CD14-positive monocyte (primary cell): ENCODE data around the gene SMNDC1. TPM values are rescaled to one million over a fixed set of nuclear protein-coding genes. Genes with fewer than 3 reads are reported as not detected.

Experiments used
- DNase-seq, 3 donors: peaks; one replicate each; pipeline ENCODE4 v3.0.0-alpha.2; 2011 to 2022
- H2AFZ ChIP-seq: 2 replicates; pipeline ENCODE4 v1.6.0; 2012; ENCODE audit warnings: mild to moderate bottlenecking, low read depth, low read length, inconsistent platforms; ENCODE audit not compliant: insufficient read depth, poor library complexity, severe bottlenecking
- H3K27ac ChIP-seq, 2 donors: 1 replicate in 1 of 2; 2 replicates in 1 of 2; pipeline ENCODE4 v1.5.1; 2012 to 2013; ENCODE audit warnings: low read length in 2 of 2, control low read depth in 1 of 2, inconsistent platforms in 1 of 2, low read depth in 1 of 2, mild to moderate bottlenecking in 1 of 2
- H3K27me3 ChIP-seq, 2 donors: one replicate each; pipeline versions ENCODE4 v1.6.0 to v1.6.1; 2011 to 2013; ENCODE audit warnings: low read length in 2 of 2; ENCODE audit not compliant: control insufficient read depth in 2 of 2, insufficient read depth in 2 of 2
- H3K36me3 ChIP-seq, 2 donors: replicated peaks in 1 of 2; 1 replicate in 1 of 2; 2 replicates in 1 of 2; pipeline versions ENCODE4 v1.5.1 to v1.6.1; 2012 to 2013; ENCODE audit warnings: low read length in 2 of 2, control low read depth in 1 of 2, inconsistent platforms in 1 of 2, mild to moderate bottlenecking in 1 of 2; ENCODE audit not compliant: insufficient read depth in 2 of 2, control insufficient read depth in 1 of 2
- H3K4me1 ChIP-seq, 2 donors: 1 replicate in 1 of 2; 2 replicates in 1 of 2; pipeline versions ENCODE4 v1.5.1 to v1.6.1; 2012 to 2013; ENCODE audit warnings: low read length in 2 of 2, control low read depth in 1 of 2, inconsistent platforms in 1 of 2, mild to moderate bottlenecking in 1 of 2, moderate library complexity in 1 of 2; ENCODE audit not compliant: insufficient read depth in 2 of 2, control insufficient read depth in 1 of 2
- H3K4me2 ChIP-seq: replicated peaks from 2 replicates; pipeline ENCODE3; 2012; ENCODE audit warnings: low read length, moderate library complexity, mild to moderate bottlenecking; ENCODE audit not compliant: poor library complexity, severe bottlenecking; ENCODE audit errors: extremely low read depth
- H3K4me3 ChIP-seq, 3 experiments: fragments of 200-600 bp in 1 of 3; sonication (generic) in 1 of 3; replicated peaks in 1 of 3; 1 replicate in 2 of 3; 2 replicates in 1 of 3; pipeline ENCODE4 v1.5.1; 2011 to 2013; ENCODE audit warnings: low read length in 3 of 3, mild to moderate bottlenecking in 3 of 3, control low read depth in 2 of 3, low read depth in 2 of 3, inconsistent platforms in 1 of 3, moderate library complexity in 1 of 3
- H3K79me2 ChIP-seq: 2 replicates; pipeline ENCODE4 v1.6.0; 2012; ENCODE audit warnings: mild to moderate bottlenecking, control low read depth, inconsistent platforms, low read length, moderate library complexity; ENCODE audit not compliant: insufficient read depth
- H3K9ac ChIP-seq: 2 replicates; pipeline ENCODE4 v1.6.0; 2017; ENCODE audit warnings: low read length, mild to moderate bottlenecking; ENCODE audit not compliant: insufficient read depth, poor library complexity, severe bottlenecking
- H3K9me3 ChIP-seq, 2 donors: replicated peaks in 1 of 2; 1 replicate in 1 of 2; 2 replicates in 1 of 2; pipeline versions ENCODE4 v1.5.1 to v1.6.1; 2012 to 2013; ENCODE audit warnings: low read length in 2 of 2, control low read depth in 1 of 2; ENCODE audit not compliant: control insufficient read depth in 1 of 2, insufficient read depth in 1 of 2
- H4K20me1 ChIP-seq: 2 replicates; pipeline ENCODE4 v1.6.0; 2012; ENCODE audit warnings: mild to moderate bottlenecking, low read length, control low read depth, moderate library complexity; ENCODE audit not compliant: insufficient read depth
- H3K27ac Mint-ChIP-seq, 7 donors: one replicate each; pipeline ENCODE4 v1.8.0; 2020; ENCODE audit warnings: mild to moderate bottlenecking in 7 of 7, mixed read lengths in 7 of 7, moderate library complexity in 6 of 7, inconsistent platforms in 2 of 7
- H3K27me3 Mint-ChIP-seq, 3 donors: one replicate each; pipeline ENCODE4 v1.8.0; 2021 to 2022; ENCODE audit warnings: low read depth in 3 of 3, mild to moderate bottlenecking in 3 of 3, mixed read lengths in 3 of 3, moderate library complexity in 3 of 3, inconsistent platforms in 1 of 3
- H3K36me3 Mint-ChIP-seq, 2 donors: one replicate each; pipeline ENCODE4 v1.8.0; 2020; ENCODE audit warnings: mixed read lengths in 2 of 2, inconsistent platforms in 1 of 2, mild to moderate bottlenecking in 1 of 2
- H3K4me1 Mint-ChIP-seq: one replicate; pipeline ENCODE4 v1.8.0; 2020; ENCODE audit warnings: mild to moderate bottlenecking, mixed read lengths
- H3K4me3 Mint-ChIP-seq, 2 donors: one replicate each; pipeline ENCODE4 v1.8.0; 2020; ENCODE audit warnings: mild to moderate bottlenecking in 2 of 2, mixed read lengths in 2 of 2, moderate library complexity in 1 of 2
- H3K9me3 Mint-ChIP-seq, 7 donors: one replicate each; pipeline ENCODE4 v1.8.0; 2020 to 2022; ENCODE audit warnings: mixed read lengths in 7 of 7, mild to moderate bottlenecking in 6 of 7, moderate library complexity in 6 of 7, inconsistent platforms in 2 of 7
- CTCF ChIP-seq: fragments of 200-600 bp; IDR thresholded peaks from one replicate; pipeline ENCODE4 v1.8.0; 2022; ENCODE audit warnings: antibody characterized with exemption, mild to moderate bottlenecking
- WGBS: methylation state at CpG from one replicate; pipeline ENCODE4 v1.1.5; 2013; ENCODE audit warnings: missing lambda C conversion rate; ENCODE audit not compliant: insufficient coverage; 5-methylcytosine and 5-hydroxymethylcytosine counted together
- intact Hi-C, 2 donors: fragments of 100-400 bp; cut with micrococcal nuclease; formaldehyde crosslinking; loops; one replicate each; pipeline versions ENCODE4 v1.15.0 to v1.15.1; 2023
- polyA plus RNA-seq, 3 donors: library from polyadenylated mRNA; depleted of rRNA in 1 of 3; unstranded in 2 of 3; stranded (reverse) in 1 of 3; fragments of 300-500 nt in 2 of 3; fragments of >200 nt in 1 of 3; fragmentation: Illumina TruSeq in 2 of 3; gene quantifications; 1 replicate in 2 of 3; 2 replicates in 1 of 3; pipeline ENCODE4 v1.2.3, GENCODE V29; 2012 to 2021

SMNDC1 gene
- polyA plus RNA-seq, 3 donors: 15.6 to 18.2 (median 16.4) TPM

- TF ChIP-seq CTCF: no peak
- Histone ChIP-seq H3K36me3 (no peaks in the 10 kb centered on the region), H3K4me1 (peaks cover 9 to 11% of the 10 kb centered on the region in 2 donors), H3K27me3 (no peaks in the 10 kb centered on the region), H2AFZ (peak overlapping the region; percentile 11), H3K4me3 (no peak overlapping the region), H3K9me3 (no peaks in the 10 kb centered on the region), H3K4me2 (no peak overlapping the region), H3K9ac (no peak overlapping the region), H3K79me2 (no peaks in the 10 kb centered on the region), H4K20me1 (no peaks in the 10 kb centered on the region), H3K27ac (no peak overlapping the region)
- Mint-ChIP-seq H3K27me3 (peaks cover 0 to 3% (median 0%) of the 10 kb centered on the region in 3 donors), H3K4me1 (peaks cover 27% of the 10 kb centered on the region), H3K4me3 (no peak overlapping the region), H3K27ac (no peak overlapping the region), H3K36me3 (no peaks in the 10 kb centered on the region), H3K9me3 (no peaks in the 10 kb centered on the region)
- intact Hi-C loops: no loop called here
- no CpG with 5 or more reads among the region's 2 CpGs for WGBS
- no peak for DNase-seq
Observed at GRCh38 chr10:110344622-110345021, 39.9 kb upstream of the SMNDC1 start.

GRCh38 chr10:110343947-110344346 is 39.2 kb upstream of the SMNDC1 start:
- TF ChIP-seq CTCF: no peak
- H3K27me3 ChIP-seq: no peaks in the 10 kb centered on the region
- DNase-seq: no peak
- H4K20me1 ChIP-seq: no peaks in the 10 kb centered on the region
- peaks cover 9 to 11% of the 10 kb centered on the region in 2 donors for H3K4me1 ChIP-seq
- peaks cover 27% of the 10 kb centered on the region for H3K4me1 Mint-ChIP-seq
- no peaks in the 10 kb centered on the region for H3K9me3 Mint-ChIP-seq
- peaks cover 0 to 3% (median 0%) of the 10 kb centered on the region in 3 donors for H3K27me3 Mint-ChIP-seq
- no peak overlapping the region for H3K27ac Mint-ChIP-seq
- no peaks in the 10 kb centered on the region for H3K79me2 ChIP-seq
- H2AFZ ChIP-seq: no peak overlapping the region
- H3K36me3 Mint-ChIP-seq: no peaks in the 10 kb centered on the region
- intact Hi-C loops: no loop called here
- H3K9ac ChIP-seq: no peak overlapping the region
- no peak overlapping the region for H3K4me2 ChIP-seq
- H3K36me3 ChIP-seq: no peaks in the 10 kb centered on the region
- H3K4me3 Mint-ChIP-seq: no peak overlapping the region
- WGBS: 100% methylated on average over 1 of the region's 5 CpGs
- no peaks in the 10 kb centered on the region for H3K9me3 ChIP-seq
- no peak overlapping the region for H3K27ac ChIP-seq
- no peak overlapping the region for H3K4me3 ChIP-seq
